MM.1S (cell line): ENCODE results near the gene E2F6.

Source experiments
- DNase-seq: peaks from one replicate; pipeline ENCODE4 v3.0.0-alpha.2; 2015
- H2AFZ ChIP-seq: fragments of 300-600 bp; sonication (generic); 2 replicates; pipeline ENCODE4 v1.6.0; 2016; ENCODE audit warnings: antibody characterized with exemption, low read length
- H3F3A ChIP-seq: fragments of 300-600 bp; sonication (generic); 2 replicates; pipeline ENCODE4 v1.6.1; 2016; ENCODE audit warnings: mild to moderate bottlenecking, antibody characterized with exemption, low read length, moderate library complexity, mixed read lengths; ENCODE audit not compliant: insufficient read depth
- H3K27ac ChIP-seq: fragments of 300-600 bp; sonication (generic); 2 replicates; pipeline ENCODE4 v1.5.1; 2016; ENCODE audit warnings: mild to moderate bottlenecking, low read length
- H3K27me3 ChIP-seq: fragments of 300-600 bp; sonication (generic); replicated peaks from 2 replicates; pipeline ENCODE4 v1.6.0; 2016; ENCODE audit warnings: low read length; ENCODE audit not compliant: insufficient read depth
- H3K36me3 ChIP-seq: fragments of 300-600 bp; sonication (generic); replicated peaks from 2 replicates; pipeline ENCODE4 v1.6.1; 2016; ENCODE audit warnings: mild to moderate bottlenecking, low read length, mixed read lengths; ENCODE audit not compliant: insufficient read depth
- H3K4me1 ChIP-seq: fragments of 300-600 bp; sonication (generic); 2 replicates; pipeline ENCODE4 v1.6.1; 2016; ENCODE audit warnings: low read length, mixed read lengths
- H3K4me2 ChIP-seq: fragments of 300-600 bp; sonication (generic); 2 replicates; pipeline ENCODE4 v1.6.0; 2016; ENCODE audit warnings: low read depth, low read length
- H3K4me3 ChIP-seq: fragments of 300-600 bp; sonication (generic); 2 replicates; pipeline ENCODE4 v1.5.1; 2016; ENCODE audit warnings: low read length, mixed read lengths
- H3K79me2 ChIP-seq: fragments of 300-600 bp; sonication (generic); 2 replicates; pipeline ENCODE4 v1.6.1; 2016; ENCODE audit warnings: mixed run types, low read length, mixed read lengths
- H3K9ac ChIP-seq: fragments of 300-600 bp; sonication (generic); 2 replicates; pipeline ENCODE4 v1.6.1; 2016; ENCODE audit warnings: low read length, mixed read lengths
- H3K9me2 ChIP-seq: fragments of 300-600 bp; sonication (generic); replicated peaks from 2 replicates; pipeline ENCODE4 v1.6.1; 2016; ENCODE audit warnings: mild to moderate bottlenecking, low read length, mixed read lengths; ENCODE audit not compliant: insufficient read depth
- H3K9me3 ChIP-seq: fragments of 300-600 bp; sonication (generic); replicated peaks from 2 replicates; pipeline ENCODE4 v1.6.1; 2016; ENCODE audit warnings: mild to moderate bottlenecking, low read length, mixed read lengths; ENCODE audit not compliant: insufficient read depth
- H4K20me1 ChIP-seq: fragments of 300-600 bp; sonication (generic); 2 replicates; pipeline ENCODE4 v1.6.1; 2016; ENCODE audit warnings: mild to moderate bottlenecking, low read length, moderate library complexity, mixed read lengths; ENCODE audit not compliant: insufficient read depth
- EZH2 ChIP-seq: fragments of 300-600 bp; sonication (generic); optimal IDR thresholded peaks from 2 replicates; pipeline ENCODE3; 2017; ENCODE audit warnings: low read depth, mild to moderate bottlenecking, antibody characterized with exemption, low read length, mixed read lengths
- EZH2phosphoT487 ChIP-seq: fragments of 300-600 bp; sonication (generic); IDR thresholded peaks from 2 replicates; pipeline ENCODE4 v1.6.1; 2018; ENCODE audit warnings: antibody characterized with exemption, low read length
- TF ChIP-seq, protein P1 (sequence below): fragments of 300-600 bp; sonication (generic); IDR thresholded peaks from 2 replicates; pipeline ENCODE4 v1.5.1; 2016; ENCODE audit warnings: antibody characterized with exemption, low read length, mixed read lengths

The E2F6 gene

DNA sequence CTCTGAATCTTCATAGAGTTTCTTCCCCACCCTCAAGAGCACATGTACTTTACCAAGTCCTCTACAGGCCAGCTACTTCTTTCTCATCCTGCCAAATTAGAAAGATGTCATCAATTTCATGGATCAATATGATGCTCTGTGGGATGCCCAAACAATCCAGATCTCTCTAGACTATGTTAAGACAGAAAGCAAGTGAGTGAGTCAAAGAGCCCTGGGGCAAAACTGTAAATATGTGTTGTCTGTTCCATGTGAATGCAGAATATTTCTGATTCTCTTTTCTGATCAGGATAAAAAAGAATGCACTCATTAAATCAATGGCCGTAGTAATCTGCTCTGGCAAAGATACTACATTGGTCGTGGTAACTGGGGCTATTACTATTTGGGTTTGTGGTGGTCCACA is 68.4 kb downstream of the E2F6 start:
- TF ChIP-seq, protein P1, sequence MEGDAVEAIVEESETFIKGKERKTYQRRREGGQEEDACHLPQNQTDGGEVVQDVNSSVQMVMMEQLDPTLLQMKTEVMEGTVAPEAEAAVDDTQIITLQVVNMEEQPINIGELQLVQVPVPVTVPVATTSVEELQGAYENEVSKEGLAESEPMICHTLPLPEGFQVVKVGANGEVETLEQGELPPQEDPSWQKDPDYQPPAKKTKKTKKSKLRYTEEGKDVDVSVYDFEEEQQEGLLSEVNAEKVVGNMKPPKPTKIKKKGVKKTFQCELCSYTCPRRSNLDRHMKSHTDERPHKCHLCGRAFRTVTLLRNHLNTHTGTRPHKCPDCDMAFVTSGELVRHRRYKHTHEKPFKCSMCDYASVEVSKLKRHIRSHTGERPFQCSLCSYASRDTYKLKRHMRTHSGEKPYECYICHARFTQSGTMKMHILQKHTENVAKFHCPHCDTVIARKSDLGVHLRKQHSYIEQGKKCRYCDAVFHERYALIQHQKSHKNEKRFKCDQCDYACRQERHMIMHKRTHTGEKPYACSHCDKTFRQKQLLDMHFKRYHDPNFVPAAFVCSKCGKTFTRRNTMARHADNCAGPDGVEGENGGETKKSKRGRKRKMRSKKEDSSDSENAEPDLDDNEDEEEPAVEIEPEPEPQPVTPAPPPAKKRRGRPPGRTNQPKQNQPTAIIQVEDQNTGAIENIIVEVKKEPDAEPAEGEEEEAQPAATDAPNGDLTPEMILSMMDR: no peak
- TF ChIP-seq EZH2phosphoT487: no peak
- no peak for TF ChIP-seq EZH2
- no peak overlapping the region for H2AFZ ChIP-seq

DNA sequence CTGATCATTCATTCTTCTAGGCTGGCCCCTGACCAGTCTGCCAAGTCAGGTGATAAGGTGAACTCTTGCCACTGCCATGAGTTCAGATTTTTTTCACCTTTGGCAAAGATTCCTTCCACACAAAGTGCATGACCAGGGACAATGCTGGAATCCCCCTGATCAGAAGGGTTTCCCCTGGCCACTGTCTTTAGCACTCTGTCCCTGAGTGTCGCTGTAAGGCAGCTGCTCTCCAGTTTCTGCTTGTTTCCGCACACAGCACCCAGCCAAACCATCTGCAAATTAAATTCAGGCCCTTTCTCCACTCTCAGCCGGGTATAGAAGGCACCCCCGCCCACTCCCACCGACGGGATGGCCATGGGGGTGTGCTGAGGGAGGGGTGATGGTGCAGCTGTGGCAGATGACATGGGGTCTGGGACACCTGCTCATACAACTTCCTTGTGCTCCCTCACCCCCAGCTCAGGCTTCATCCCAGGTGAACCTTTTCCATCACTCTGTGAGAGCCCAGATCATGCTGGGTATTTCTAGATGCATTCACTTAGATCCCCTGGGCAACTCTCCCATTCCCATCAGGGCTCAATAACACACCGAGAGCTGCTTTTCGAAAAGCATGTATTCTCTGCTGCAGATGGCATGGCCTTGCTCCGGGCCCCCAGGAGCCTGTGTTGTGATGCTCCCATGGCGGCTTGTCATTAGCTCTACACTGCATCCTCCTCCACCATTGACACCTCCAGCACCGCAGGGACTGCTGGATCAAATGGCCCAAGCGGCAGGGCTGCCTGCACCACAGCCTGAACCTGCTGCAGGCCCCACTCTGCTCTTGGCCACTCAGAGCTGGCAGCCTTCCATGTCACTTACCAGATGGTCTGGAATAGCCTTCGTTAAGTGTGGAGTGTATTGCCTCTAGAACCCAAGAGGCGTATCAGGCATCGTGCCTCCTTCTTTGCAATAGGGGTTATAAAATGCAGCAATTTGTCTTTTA is 69.2 kb downstream of the E2F6 start:
- Histone ChIP-seq H3K4me3 (no peak overlapping the region), H3F3A (no peaks in the 10 kb centered on the region), H3K9me2 (no peaks in the 10 kb centered on the region), H3K9me3 (no peaks in the 10 kb centered on the region), H3K36me3 (no peaks in the 10 kb centered on the region), H2AFZ (no peak overlapping the region), H3K27ac (no peak overlapping the region), H3K27me3 (no peaks in the 10 kb centered on the region), H3K79me2 (no peaks in the 10 kb centered on the region), H4K20me1 (no peaks in the 10 kb centered on the region), H3K9ac (no peak overlapping the region), H3K4me1 (no peaks in the 10 kb centered on the region), H3K4me2 (no peak overlapping the region)
- no peak for TF ChIP-seq EZH2phosphoT487
- TF ChIP-seq EZH2: no peak
- TF ChIP-seq, protein P1: no peak
- DNase-seq: no peak

More for the DNA sequence above, 68.4 kb downstream of the E2F6 start:
- H3K4me3 ChIP-seq: no peak overlapping the region
- no peaks in the 10 kb centered on the region for H4K20me1 ChIP-seq
- no peaks in the 10 kb centered on the region for H3K9me3 ChIP-seq
- H3K4me2 ChIP-seq: no peak overlapping the region
- no peak for DNase-seq
- H3F3A ChIP-seq: no peaks in the 10 kb centered on the region
- no peaks in the 10 kb centered on the region for H3K9me2 ChIP-seq
- no peak overlapping the region for H3K9ac ChIP-seq
- no peak overlapping the region for H3K27ac ChIP-seq
- no peaks in the 10 kb centered on the region for H3K27me3 ChIP-seq
- no peaks in the 10 kb centered on the region for H3K79me2 ChIP-seq
- H3K36me3 ChIP-seq: no peaks in the 10 kb centered on the region
- no peaks in the 10 kb centered on the region for H3K4me1 ChIP-seq

DNA sequence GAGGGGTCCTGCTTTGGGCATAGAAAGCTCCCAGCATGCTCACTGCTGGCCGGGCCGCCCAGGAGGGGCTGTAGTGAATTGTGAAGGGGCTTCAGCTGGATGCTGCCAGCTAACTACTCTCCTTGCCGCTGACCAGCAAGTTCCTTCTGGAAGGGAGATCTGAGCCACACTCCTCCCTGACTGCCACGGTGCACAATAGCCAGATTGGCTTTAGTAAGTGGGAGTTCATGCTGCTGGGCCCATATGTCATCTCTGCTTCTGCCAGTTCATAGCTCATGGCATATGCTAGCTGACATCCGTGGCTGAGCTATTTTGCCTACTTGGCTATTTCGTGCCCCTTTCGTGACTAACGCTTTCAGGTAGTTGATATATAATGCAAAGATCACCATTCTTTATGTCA is 69.9 kb downstream of the E2F6 start:
- H3K27me3 ChIP-seq: no peaks in the 10 kb centered on the region
- H3K79me2 ChIP-seq: no peaks in the 10 kb centered on the region
- no peak overlapping the region for H3K9ac ChIP-seq
- no peaks in the 10 kb centered on the region for H3K4me1 ChIP-seq
- H3K27ac ChIP-seq: no peak overlapping the region
- H3K36me3 ChIP-seq: no peaks in the 10 kb centered on the region
- no peak overlapping the region for H3K4me3 ChIP-seq
- no peak for DNase-seq
- no peaks in the 10 kb centered on the region for H3F3A ChIP-seq
- no peaks in the 10 kb centered on the region for H3K9me2 ChIP-seq
- H4K20me1 ChIP-seq: no peaks in the 10 kb centered on the region
- TF ChIP-seq EZH2: no peak
- H2AFZ ChIP-seq: no peak overlapping the region
- H3K4me2 ChIP-seq: no peak overlapping the region
- no peaks in the 10 kb centered on the region for H3K9me3 ChIP-seq

DNA sequence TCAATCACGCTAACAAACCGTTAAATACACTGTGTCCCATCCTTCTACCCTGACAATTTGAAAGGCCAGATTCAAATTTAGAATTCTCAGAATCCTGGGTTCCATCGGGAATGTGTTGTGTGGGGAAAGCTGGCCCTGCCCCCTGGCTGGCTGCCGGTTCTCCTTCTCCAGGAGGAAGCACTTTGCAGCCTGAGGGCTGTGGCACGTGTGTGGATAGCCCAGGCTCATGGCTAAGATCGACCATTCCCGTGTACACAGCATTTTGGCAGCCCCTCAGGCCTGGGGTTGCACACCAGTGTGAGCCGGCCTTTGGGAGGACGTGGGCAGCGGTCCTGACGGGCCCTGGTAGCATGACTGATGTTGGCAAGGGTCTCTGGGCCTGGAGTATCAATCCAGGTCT is 70.6 kb downstream of the E2F6 start:
- Histone ChIP-seq H3K27me3 (no peaks in the 10 kb centered on the region), H3K9me3 (no peaks in the 10 kb centered on the region), H3K4me1 (no peaks in the 10 kb centered on the region), H3K4me3 (no peak overlapping the region), H3K9ac (no peak overlapping the region), H3K27ac (no peak overlapping the region), H3K79me2 (no peaks in the 10 kb centered on the region), H4K20me1 (no peaks in the 10 kb centered on the region), H3K36me3 (no peaks in the 10 kb centered on the region), H3K9me2 (no peaks in the 10 kb centered on the region), H3K4me2 (no peak overlapping the region), H2AFZ (no peak overlapping the region), H3F3A (no peaks in the 10 kb centered on the region)
- DNase-seq: no peak
- TF ChIP-seq, protein P1: no peak
- TF ChIP-seq EZH2phosphoT487: no peak
- TF ChIP-seq EZH2: no peak
